H4 (cell line): ENCODE results near the gene ZFP42. TPM values are rescaled to one million over a fixed set of nuclear protein-coding genes. Genes with fewer than 3 reads are reported as not detected.
"Not testable (repeated sequence)": the region's sequence is repeated elsewhere in the genome, so short reads cannot be mapped to it uniquely, and the experiment has no call there.

Experiments
- DNase-seq: peaks from one replicate; pipeline ENCODE4 v3.0.0-alpha.2; 2015; ENCODE audit warnings: low spot score
- total RNA-seq: library from RNA; depleted of rRNA; stranded (reverse); fragments of >200 nt; shearing (Covaris generic); gene quantifications from 2 replicates; pipeline ENCODE4 v1.2.3, GENCODE V29; 2014; rRNA removed

Gene ZFP42
- total RNA-seq: not detected in 2 replicates

- no peak for DNase-seq
Measured at GRCh38 chr4:187995322-187996207, at the start of gene ZFP42. Gene ZFP42, plus strand, starts transcription at chr4:187995771. Its CDS starts 7,037 bp downstream, at chr4:188002808.

GRCh38 chr4:187961171-187961570 lies 34.4 kb upstream of the ZFP42 start:
- DNase-seq: no peak

GRCh38 chr4:187961961-187962360 lies 33.6 kb upstream of the ZFP42 start:
- no peak for DNase-seq

GRCh38 chr4:187962926-187963325 lies 32.6 kb upstream of the ZFP42 start:
- no peak for DNase-seq

GRCh38 chr4:187965726-187966125 lies 29.8 kb upstream of the ZFP42 start:
- DNase-seq: no peak

DNA sequence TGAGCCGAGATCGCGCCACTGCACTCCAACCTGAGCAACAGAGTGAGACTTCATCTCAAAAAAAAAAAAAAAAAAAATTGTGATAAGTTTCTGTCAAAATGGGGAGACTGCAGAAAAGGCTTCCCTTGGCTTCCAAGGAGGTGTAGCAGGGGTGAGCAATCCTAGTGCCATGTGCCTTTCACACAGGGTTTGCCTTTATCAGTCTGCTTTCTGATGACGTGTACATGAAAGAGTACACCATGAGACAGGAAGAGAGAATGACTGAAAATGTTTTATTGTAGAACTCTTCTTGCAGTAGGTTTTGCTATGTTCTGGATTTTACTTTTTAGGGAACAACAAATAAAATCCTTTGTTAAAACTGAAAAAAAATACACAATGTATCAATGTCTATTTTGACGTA lies 23.4 kb upstream of the ZFP42 start:
- no peak for DNase-seq

DNA sequence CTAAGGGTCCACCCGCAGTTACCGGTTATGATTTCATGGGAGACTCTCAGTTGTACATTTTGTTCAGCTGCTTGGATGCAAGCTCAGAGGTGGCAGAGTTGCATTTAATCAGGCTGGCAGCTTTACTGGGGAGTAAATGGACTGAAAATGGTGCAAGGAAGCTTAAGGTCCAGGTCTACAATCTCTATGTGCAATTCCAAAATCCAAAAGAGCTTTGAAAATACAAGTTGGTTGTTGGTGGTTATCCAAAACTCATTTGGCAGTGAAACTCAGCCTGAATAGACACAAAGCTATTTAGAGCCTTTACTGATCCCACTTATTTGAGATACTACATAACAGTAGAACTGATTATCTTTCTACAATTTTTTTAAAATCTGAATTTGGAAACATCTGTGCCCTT lies 11.8 kb upstream of the ZFP42 start:
- no peak for DNase-seq

- DNase-seq: no peak
Measured at GRCh38 chr4:187992971-187993370, 2.6 kb upstream of the ZFP42 start.

DNA sequence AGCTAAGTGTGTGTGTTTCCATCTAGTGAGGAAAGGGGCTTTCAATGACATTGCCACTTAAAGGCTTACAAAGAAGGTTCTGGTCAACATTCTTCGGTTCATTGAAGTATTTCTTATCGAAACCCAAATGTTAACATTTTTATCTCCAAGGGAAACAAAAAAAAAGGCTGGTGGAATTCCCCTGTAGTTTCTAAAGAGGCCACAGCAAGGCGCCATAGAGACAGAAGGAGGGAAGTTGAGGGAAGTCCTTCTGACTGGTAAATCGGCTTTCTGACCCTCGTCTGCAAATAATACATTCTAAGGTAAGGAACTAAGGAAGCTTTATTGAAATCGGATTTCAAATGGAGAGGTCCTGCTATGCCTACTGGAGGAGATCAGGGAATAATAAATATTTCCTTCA lies 1.7 kb upstream of the ZFP42 start:
- DNase-seq: peak; percentile 21

GRCh38 chr4:187996502-187997177 lies 1.1 kb downstream of the ZFP42 start:
- no peak for DNase-seq

DNA sequence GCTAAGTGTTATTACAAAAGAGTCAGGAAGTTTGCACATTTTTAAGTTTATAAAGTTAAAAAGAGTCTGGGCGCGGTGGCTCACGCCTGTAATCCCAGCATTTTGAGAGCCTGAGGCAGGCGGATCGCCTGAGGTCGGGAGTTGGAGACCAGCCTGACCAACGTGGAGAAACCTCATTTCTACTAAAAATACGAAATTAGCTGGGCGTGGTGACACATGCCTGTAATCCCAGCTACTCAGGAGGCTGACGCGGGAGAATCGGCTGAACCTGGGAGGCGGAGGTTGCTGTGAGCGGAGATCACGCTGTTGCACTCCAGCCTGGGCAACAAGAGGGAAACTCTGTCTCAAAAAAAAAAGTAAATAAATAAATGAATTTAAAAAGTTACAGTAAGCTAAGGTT lies 2.4 kb downstream of the ZFP42 start:
- not testable (repeated sequence) for DNase-seq

DNA sequence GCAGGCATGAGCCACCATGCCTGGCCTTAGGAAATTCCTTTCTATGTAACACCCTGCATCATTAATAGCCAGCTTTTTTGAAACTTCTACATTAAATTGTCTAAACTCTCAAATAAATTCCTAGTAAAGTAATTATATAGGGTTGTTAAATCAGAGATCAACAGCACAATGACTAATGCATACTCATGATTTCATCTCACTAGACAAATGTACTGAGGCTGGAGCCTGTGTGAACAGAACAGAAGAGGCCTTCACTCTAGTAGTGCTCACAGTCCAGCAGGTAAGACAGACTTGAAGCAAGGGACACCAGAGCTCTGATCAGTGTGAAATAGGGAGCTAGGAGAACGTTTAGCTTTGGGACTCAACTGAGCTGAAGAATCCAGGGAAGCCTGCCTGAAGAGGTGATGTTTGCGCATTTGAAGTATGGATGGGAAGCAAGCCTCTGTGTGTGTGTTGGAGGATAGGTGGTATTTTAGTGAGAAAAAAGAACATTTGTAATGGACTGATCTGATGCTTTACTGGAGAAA lies 3.9 kb downstream of the ZFP42 start:
- no peak for DNase-seq

DNA sequence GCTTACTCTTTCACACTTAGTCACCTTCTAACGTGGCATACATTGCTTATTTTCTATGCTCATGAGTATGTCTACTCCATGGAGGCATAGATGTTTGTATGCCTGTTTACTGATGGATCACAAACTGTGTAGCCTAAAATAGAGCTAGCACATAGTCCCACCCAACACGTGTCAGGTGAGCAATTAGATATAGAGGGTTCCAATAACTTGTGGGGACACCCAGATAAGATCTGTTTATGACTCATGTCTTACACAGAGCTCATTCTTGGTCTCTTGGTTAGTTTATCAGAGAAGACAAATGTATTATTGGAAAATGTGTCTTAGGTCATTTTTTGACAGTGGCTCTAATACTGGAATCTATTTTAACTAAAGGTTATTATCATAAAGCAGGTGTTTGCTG lies 6.8 kb downstream of the ZFP42 start:
- no peak for DNase-seq

DNA sequence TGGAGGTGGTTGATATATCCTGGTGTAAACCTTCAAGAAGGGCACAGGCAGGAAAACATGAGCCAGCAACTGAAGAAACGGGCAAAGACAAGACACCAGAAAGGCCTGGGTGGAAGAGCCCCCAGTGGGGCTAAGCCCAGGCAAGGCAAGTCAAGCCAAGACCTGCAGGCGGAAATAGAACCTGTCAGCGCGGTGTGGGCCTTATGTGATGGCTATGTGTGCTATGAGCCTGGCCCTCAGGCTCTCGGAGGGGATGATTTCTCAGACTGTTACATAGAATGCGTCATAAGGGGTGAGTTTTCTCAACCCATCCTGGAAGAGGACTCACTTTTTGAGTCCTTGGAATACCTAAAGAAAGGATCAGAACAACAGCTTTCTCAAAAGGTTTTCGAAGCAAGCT lies 7.2 kb downstream of the ZFP42 start:
- DNase-seq: no peak

- DNase-seq: no peak
Measured at GRCh38 chr4:188005561-188005960, 10.0 kb downstream of the ZFP42 start.

DNA sequence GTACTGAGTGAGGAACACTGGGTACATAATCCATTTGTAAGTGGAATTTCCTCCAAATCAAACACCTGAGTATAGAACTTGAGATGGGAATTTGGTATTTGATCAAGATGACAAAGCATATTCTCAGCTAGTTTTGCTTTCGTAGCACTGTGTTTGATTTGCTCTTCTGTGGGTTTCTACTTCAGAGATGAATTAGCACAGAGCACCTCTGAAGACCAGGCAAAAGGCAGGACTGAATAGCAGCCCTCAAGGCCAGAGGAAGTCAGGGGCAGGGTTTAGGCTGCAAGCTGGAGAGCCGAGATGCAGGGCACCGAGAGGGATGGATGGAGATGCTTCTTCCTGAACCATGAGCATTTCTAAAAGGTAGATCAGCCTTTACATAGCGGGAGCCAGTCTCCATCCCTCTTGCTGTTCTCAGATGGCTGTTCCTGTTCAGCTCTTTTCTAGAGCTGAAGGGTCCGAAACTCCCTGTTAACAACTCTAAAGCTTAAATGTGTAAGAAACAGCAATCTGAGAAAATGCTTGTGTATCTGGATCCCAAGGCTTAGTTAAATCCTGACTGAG lies 10.8 kb downstream of the ZFP42 start:
- DNase-seq: no peak

- peak; percentile 84 for DNase-seq
Measured at GRCh38 chr4:188008377-188008776, 12.8 kb downstream of the ZFP42 start.

DNA sequence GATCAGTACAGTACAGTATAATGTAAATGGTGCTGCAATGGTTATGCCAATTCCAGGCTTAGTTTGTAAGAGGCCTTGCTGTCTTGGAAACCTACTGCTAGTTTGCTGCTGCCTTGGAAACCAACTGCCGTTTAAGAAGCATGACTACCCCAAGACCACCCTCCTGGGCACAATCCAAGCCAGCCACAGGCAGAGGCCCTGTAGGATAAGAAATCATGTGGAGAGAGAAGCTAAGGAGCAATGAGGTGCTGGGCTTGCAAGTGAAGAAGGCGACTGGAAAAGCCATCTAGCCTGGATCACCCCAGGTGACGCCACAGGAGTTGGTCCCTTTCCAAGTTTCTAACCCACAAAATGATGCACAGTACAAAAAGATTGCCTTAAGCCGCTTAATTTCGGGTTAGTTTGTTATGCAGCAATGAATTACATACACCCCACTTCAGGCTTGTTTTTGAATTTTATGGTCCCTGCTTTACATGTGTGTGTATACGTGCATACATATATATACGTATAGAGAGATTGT lies 16.9 kb downstream of the ZFP42 start:
- peak; percentile 30 for DNase-seq

GRCh38 chr4:188015025-188015940 lies 19.7 kb downstream of the ZFP42 start:
- DNase-seq: peak; percentile 70

DNA sequence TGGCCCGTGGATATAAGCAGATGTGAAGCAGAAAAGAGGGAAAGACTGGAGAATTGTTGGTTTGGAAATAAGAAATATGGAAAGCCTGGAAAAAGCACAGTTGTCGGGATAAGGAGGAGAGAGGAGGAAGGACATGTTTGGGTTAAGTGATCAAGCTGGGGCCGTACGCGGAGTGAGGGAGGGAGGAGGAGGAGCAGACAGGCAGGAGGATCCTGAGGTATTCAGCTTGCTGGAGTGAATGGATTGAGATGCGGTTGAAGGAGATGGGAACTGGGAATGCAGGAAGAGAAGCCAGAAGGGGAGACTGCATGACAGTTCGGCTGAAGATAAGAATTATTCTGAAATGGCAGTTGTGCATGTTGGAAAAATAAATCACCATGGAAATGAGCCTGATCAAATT lies 21.2 kb downstream of the ZFP42 start:
- DNase-seq: no peak

DNA sequence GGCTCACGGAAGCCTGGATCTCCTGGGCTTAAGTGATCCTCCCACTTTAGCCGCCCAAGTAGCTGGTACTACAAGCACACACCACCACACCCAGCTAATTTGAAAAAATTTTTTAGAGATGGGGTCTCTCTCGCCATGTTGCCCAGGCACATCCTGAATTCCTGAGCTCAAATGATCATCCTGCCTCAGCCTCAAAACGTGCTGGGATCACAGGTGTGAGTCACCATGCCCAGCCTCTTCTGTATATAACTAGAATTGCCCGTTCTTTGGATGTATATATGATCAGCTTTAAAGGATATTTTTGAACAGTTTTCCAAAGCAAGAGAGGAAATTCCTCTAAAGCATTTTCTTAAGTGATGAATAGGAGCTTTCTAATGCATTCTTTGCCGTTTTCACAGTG lies 22.7 kb downstream of the ZFP42 start:
- DNase-seq: no peak
